Activated T-helper 17 cell treated with anti-CD3 and anti-CD28 coated beads, Interleukin-2, amount 50 U/mL, for 72 hours (primary cell): ENCODE data around the gene ZCWPW2. TPM values are rescaled to one million over a fixed set of nuclear protein-coding genes. Genes with fewer than 3 reads are reported as not detected.

Experiments used
- ATAC-seq: fragments of 150-1000 bp; cut with Tn5 transposase; replicated peaks from 2 replicates; pipeline ENCODE4 v1.10.0; 2021; ENCODE audit warnings: mild to moderate bottlenecking, moderate library complexity
- H3K27ac Mint-ChIP-seq: one replicate; pipeline ENCODE4 v1.8.0; 2022; ENCODE audit warnings: mixed read lengths
- H3K27me3 Mint-ChIP-seq: one replicate; pipeline ENCODE4 v1.8.0; 2022; ENCODE audit warnings: mixed read lengths
- H3K36me3 Mint-ChIP-seq: one replicate; pipeline ENCODE4 v1.8.0; 2022; ENCODE audit warnings: low read depth, mild to moderate bottlenecking, mixed read lengths
- H3K4me1 Mint-ChIP-seq: one replicate; pipeline ENCODE4 v1.8.0; 2022; ENCODE audit warnings: mixed read lengths
- H3K4me3 Mint-ChIP-seq: one replicate; pipeline ENCODE4 v1.8.0; 2022; ENCODE audit warnings: mild to moderate bottlenecking, mixed read lengths
- H3K9me3 Mint-ChIP-seq: one replicate; pipeline ENCODE4 v1.8.0; 2022; ENCODE audit warnings: mixed read lengths
- total RNA-seq, 2 donors: library from RNA; stranded (reverse); gene quantifications; one replicate each; pipeline ENCODE4 v1.2.3, GENCODE V29; 2022

ZCWPW2 gene
- total RNA-seq, 2 donors from 2014 or later: 0.22 to 0.37 TPM

- no peak overlapping the region for H3K4me3 Mint-ChIP-seq
- H3K27ac Mint-ChIP-seq: no peak overlapping the region
- no peaks in the 10 kb centered on the region for H3K36me3 Mint-ChIP-seq
- ATAC-seq: no peak
- H3K27me3 Mint-ChIP-seq: no peaks in the 10 kb centered on the region
- no peaks in the 10 kb centered on the region for H3K4me1 Mint-ChIP-seq
- H3K9me3 Mint-ChIP-seq: peaks cover 3% of the 10 kb centered on the region
Observed at GRCh38 chr3:28476764-28477163, 128.2 kb downstream of the ZCWPW2 start.

GRCh38 chr3:28485164-28485563, 136.6 kb downstream of the ZCWPW2 start:
- H3K36me3 Mint-ChIP-seq: no peaks in the 10 kb centered on the region
- H3K27ac Mint-ChIP-seq: no peak overlapping the region
- ATAC-seq: no peak
- peaks cover 17% of the 10 kb centered on the region for H3K9me3 Mint-ChIP-seq
- no peak overlapping the region for H3K4me3 Mint-ChIP-seq
- H3K4me1 Mint-ChIP-seq: no peaks in the 10 kb centered on the region
- no peaks in the 10 kb centered on the region for H3K27me3 Mint-ChIP-seq

- Mint-ChIP-seq H3K4me1 (no peaks in the 10 kb centered on the region), H3K9me3 (peaks cover 4% of the 10 kb centered on the region), H3K27me3 (no peaks in the 10 kb centered on the region), H3K4me3 (no peak overlapping the region), H3K36me3 (no peaks in the 10 kb centered on the region), H3K27ac (no peak overlapping the region)
- ATAC-seq: no peak
Observed at GRCh38 chr3:28495301-28495700, 146.8 kb downstream of the ZCWPW2 start.

- H3K27ac Mint-ChIP-seq: no peak overlapping the region
- no peaks in the 10 kb centered on the region for H3K36me3 Mint-ChIP-seq
- no peak for ATAC-seq
- H3K4me3 Mint-ChIP-seq: no peak overlapping the region
- H3K4me1 Mint-ChIP-seq: no peaks in the 10 kb centered on the region
- no peaks in the 10 kb centered on the region for H3K9me3 Mint-ChIP-seq
- H3K27me3 Mint-ChIP-seq: no peaks in the 10 kb centered on the region
Observed at GRCh38 chr3:28502397-28502937, 153.9 kb downstream of the ZCWPW2 start.

GRCh38 chr3:28504976-28505375, 156.5 kb downstream of the ZCWPW2 start:
- H3K9me3 Mint-ChIP-seq: no peaks in the 10 kb centered on the region
- no peaks in the 10 kb centered on the region for H3K27me3 Mint-ChIP-seq
- H3K4me3 Mint-ChIP-seq: no peak overlapping the region
- no peak overlapping the region for H3K27ac Mint-ChIP-seq
- ATAC-seq: no peak
- no peaks in the 10 kb centered on the region for H3K36me3 Mint-ChIP-seq
- H3K4me1 Mint-ChIP-seq: no peaks in the 10 kb centered on the region

- no peaks in the 10 kb centered on the region for H3K4me1 Mint-ChIP-seq
- H3K36me3 Mint-ChIP-seq: no peaks in the 10 kb centered on the region
- no peaks in the 10 kb centered on the region for H3K9me3 Mint-ChIP-seq
- H3K4me3 Mint-ChIP-seq: no peak overlapping the region
- ATAC-seq: no peak
- H3K27ac Mint-ChIP-seq: no peak overlapping the region
- no peaks in the 10 kb centered on the region for H3K27me3 Mint-ChIP-seq
Observed at GRCh38 chr3:28521663-28522062, 173.1 kb downstream of the ZCWPW2 start.

- Mint-ChIP-seq H3K27ac (no peak overlapping the region), H3K4me1 (no peaks in the 10 kb centered on the region), H3K27me3 (no peaks in the 10 kb centered on the region), H3K4me3 (no peak overlapping the region), H3K36me3 (no peaks in the 10 kb centered on the region), H3K9me3 (peaks cover 29% of the 10 kb centered on the region)
- ATAC-seq: no peak
Observed at GRCh38 chr3:28542351-28542750, 193.8 kb downstream of the ZCWPW2 start.

GRCh38 chr3:28544236-28544635, 195.7 kb downstream of the ZCWPW2 start:
- Mint-ChIP-seq H3K27me3 (no peaks in the 10 kb centered on the region), H3K36me3 (no peaks in the 10 kb centered on the region), H3K27ac (no peak overlapping the region), H3K4me3 (no peak overlapping the region), H3K9me3 (peaks cover 29% of the 10 kb centered on the region), H3K4me1 (no peaks in the 10 kb centered on the region)
- ATAC-seq: no peak

GRCh38 chr3:28544831-28545230, 196.3 kb downstream of the ZCWPW2 start:
- H3K36me3 Mint-ChIP-seq: no peaks in the 10 kb centered on the region
- H3K4me1 Mint-ChIP-seq: no peaks in the 10 kb centered on the region
- no peak for ATAC-seq
- no peaks in the 10 kb centered on the region for H3K27me3 Mint-ChIP-seq
- no peak overlapping the region for H3K27ac Mint-ChIP-seq
- H3K9me3 Mint-ChIP-seq: peaks cover 29% of the 10 kb centered on the region
- H3K4me3 Mint-ChIP-seq: no peak overlapping the region

- ATAC-seq: no peak
Observed at GRCh38 chr3:28547677-28548076, 199.2 kb downstream of the ZCWPW2 start.

GRCh38 chr3:28553175-28553574, 204.7 kb downstream of the ZCWPW2 start:
- Mint-ChIP-seq H3K9me3 (peaks cover 3% of the 10 kb centered on the region), H3K36me3 (no peaks in the 10 kb centered on the region), H3K27me3 (no peaks in the 10 kb centered on the region), H3K4me3 (no peak overlapping the region), H3K27ac (no peak overlapping the region), H3K4me1 (no peaks in the 10 kb centered on the region)
- no peak for ATAC-seq

More at GRCh38 chr3:28547677-28548076, 199.2 kb downstream of the ZCWPW2 start:
- no peak overlapping the region for H3K4me3 Mint-ChIP-seq
- H3K36me3 Mint-ChIP-seq: no peaks in the 10 kb centered on the region
- H3K9me3 Mint-ChIP-seq: peaks cover 16% of the 10 kb centered on the region
- no peak overlapping the region for H3K27ac Mint-ChIP-seq
- H3K4me1 Mint-ChIP-seq: no peaks in the 10 kb centered on the region
- H3K27me3 Mint-ChIP-seq: no peaks in the 10 kb centered on the region

GRCh38 chr3:28556195-28556594, 207.7 kb downstream of the ZCWPW2 start:
- Mint-ChIP-seq H3K27me3 (peaks cover under 1% of the 10 kb centered on the region), H3K27ac (no peak overlapping the region), H3K9me3 (peaks cover 3% of the 10 kb centered on the region), H3K4me3 (no peak overlapping the region), H3K4me1 (no peaks in the 10 kb centered on the region), H3K36me3 (no peaks in the 10 kb centered on the region)
- ATAC-seq: no peak

- Mint-ChIP-seq H3K4me1 (no peaks in the 10 kb centered on the region), H3K4me3 (no peak overlapping the region), H3K27me3 (peaks cover 4% of the 10 kb centered on the region), H3K36me3 (no peaks in the 10 kb centered on the region), H3K27ac (no peak overlapping the region), H3K9me3 (peaks cover 3% of the 10 kb centered on the region)
- no peak for ATAC-seq
Observed at GRCh38 chr3:28564211-28564610, 215.7 kb downstream of the ZCWPW2 start.

GRCh38 chr3:28569357-28569756, 220.8 kb downstream of the ZCWPW2 start:
- H3K36me3 Mint-ChIP-seq: no peaks in the 10 kb centered on the region
- peaks cover 3% of the 10 kb centered on the region for H3K9me3 Mint-ChIP-seq
- no peaks in the 10 kb centered on the region for H3K4me1 Mint-ChIP-seq
- peaks cover 5% of the 10 kb centered on the region for H3K27me3 Mint-ChIP-seq
- H3K4me3 Mint-ChIP-seq: no peak overlapping the region
- no peak overlapping the region for H3K27ac Mint-ChIP-seq
- no peak for ATAC-seq

- Mint-ChIP-seq H3K27ac (no peak overlapping the region), H3K9me3 (no peaks in the 10 kb centered on the region)
Observed at GRCh38 chr3:28574036-28574435, 225.5 kb downstream of the ZCWPW2 start.

More at GRCh38 chr3:28574036-28574435, 225.5 kb downstream of the ZCWPW2 start:
- ATAC-seq: no peak
- peaks cover 5% of the 10 kb centered on the region for H3K36me3 Mint-ChIP-seq
- H3K4me1 Mint-ChIP-seq: no peaks in the 10 kb centered on the region
- no peak overlapping the region for H3K4me3 Mint-ChIP-seq
- H3K27me3 Mint-ChIP-seq: peaks cover 33% of the 10 kb centered on the region
